SW 1271 (cell line): ENCODE data around the gene UCK2.
"Not testable (repeated sequence)": the region's sequence is repeated elsewhere in the genome, so short reads cannot be mapped to it uniquely, and the experiment has no call there.

Source experiments
- DNase-seq, 2 experiments: peaks; one replicate each; lab custom pipeline; 2025; lab: John Stamatoyannopoulos, UW

Gene UCK2

DNA sequence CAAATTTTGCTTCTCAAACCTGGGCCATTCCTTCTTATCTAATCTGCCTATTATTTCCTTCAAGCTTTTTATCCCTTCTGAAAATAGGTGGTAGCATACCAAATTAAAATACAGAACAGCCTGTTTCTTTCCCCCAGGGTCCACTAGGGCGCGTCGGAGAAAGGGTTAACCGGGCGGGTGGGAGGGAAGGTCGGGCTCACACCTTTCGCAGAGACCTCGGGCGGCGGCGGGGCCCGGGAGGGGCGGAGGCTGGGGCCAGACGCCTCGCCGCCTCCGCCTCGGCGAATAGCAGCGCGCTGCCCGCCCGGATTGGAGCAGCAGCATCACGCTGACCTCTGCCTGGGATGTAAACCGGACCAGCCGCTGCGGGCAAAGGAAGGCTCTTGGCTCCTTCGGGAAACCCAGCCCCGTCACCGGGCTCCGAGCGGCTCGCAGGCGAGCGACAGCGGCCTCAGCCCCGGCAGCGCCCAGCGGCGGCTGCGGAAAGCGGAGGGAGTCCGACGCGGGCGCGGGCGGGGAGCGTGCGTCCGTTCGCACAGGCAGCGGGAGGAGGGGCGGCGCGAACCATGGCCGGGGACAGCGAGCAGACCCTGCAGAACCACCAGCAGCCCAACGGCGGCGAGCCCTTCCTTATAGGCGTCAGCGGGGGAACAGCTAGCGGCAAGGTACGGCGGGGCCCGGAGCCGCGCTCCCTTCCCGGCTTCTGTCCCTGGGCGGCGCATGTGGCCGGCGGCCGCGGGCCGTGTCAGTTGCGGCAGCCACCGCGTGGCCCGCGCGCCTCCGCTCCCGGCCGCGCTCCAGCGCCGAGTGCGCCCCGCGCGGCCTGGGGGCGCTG, at the start of gene UCK2:
TSS of gene UCK2 (plus strand) at position 347 of the 835 bp plus-strand sequence. CDS start at position 567, 220 bp downstream.
- peak in 1 of 2 experiments; percentile 42 for DNase-seq

DNA sequence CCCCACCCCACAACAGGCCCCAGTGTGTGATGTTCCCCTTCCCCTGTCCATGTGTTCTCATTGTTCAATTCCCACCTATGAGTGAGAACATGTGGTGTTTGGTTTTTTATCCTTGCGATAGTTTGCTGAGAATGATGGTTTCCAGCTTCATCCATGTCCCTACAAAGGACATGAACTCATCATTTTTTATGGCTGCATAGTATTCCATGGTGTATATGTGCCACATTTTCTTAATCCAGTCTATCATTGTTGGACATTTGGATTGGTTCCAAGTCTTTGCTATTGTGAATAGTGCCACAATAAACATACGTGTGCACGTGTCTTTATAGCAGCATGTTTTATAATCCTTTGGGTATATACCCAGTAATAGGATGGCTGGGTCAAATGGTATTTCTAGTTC, 49.2 kb upstream of the UCK2 start:
- not testable (repeated sequence) for DNase-seq

DNA sequence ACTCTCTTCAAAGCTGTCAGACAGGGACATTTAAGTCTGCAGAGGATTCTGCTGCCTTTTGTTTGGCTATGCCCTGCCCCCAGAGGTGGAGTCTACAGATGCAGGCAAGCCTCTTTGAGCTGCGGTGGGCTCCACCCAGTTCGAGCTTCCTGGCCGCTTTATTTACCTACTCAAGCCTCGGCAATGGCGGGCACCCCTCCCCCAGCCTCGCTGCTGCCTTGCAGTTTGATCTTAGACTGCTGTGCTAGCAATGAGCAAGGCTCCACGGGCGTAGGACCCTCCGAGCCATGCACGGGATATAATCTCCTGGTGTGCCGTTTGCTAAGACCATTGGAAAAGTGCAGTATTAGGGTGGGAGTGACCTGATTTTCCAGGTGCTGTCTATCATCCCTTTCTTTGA, 43.9 kb upstream of the UCK2 start:
- not testable (repeated sequence) for DNase-seq

DNA sequence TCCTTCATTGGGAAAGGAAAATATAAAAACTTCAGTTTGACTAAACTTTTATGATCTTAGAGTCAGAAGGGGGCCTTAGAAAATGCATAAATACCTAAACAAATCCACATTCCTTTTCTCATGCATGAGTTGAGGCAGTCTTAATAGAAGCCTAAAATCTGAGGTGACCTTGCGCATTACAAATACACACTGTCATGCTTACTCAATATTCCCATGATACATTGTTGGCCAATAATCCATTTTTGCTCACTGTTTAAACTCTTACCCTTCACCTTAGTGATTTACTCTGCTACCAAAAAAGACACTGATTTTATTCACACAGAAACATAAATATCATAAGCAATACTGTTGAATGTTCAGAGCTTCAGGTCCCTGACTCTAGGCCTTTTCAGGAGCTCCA, 39.7 kb upstream of the UCK2 start:
- DNase-seq = no peak

DNA sequence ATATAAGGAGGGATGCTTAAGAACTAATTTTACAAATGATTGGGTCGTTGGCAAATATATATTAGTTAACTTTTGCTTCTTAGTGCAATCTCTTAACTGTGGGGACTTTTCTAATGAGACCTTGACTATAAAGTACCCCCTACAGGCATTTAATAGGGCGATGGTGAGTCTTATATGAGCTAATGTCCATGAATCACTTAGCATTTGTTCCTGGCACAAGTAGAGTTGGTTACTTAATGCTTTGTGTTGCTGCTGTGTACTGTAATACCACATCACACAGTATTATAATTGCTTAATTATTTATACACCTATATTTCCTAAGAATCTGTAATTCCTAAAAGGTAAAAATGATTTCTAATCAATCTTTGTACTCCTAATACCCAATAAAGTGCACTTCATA, 33.5 kb upstream of the UCK2 start:
- DNase-seq = no peak

DNA sequence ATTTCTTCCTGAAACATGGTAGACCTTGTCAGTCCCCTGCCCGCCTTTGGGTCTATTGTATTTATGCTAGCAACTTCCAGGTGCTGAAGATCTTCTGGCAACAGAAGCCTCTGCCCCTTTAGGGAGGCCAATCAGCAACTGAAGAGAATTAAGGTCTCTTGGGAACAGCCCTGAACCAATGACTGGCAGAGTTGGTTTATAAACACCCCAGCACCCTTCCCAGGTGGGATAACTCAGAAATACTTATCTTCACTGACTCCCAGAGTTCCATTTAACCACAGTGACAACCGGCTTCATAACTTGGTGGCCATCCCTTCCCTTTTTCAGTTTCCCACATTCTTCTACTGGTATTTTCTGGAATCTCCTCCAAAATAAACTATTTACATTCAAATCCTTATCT, 31.5 kb upstream of the UCK2 start:
- no peak for DNase-seq

DNA sequence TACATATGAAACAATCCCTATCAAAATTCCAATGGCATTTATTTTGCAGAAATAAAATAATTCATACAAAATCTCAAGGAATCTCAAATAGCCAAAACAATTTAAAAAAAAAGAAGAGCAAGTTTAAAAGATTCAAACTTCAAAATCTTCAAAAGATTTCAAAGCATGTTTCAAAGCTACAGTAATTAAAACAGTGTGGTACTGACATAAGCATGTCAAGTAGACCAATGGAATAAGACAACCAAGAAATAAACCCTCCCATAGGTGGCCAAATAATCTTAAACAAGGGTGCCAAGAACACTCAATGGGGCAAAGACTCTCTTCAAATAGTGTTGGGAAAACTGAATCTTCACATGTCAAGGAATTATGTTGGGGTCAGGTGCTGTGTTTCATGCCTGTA, 28.0 kb upstream of the UCK2 start:
- no peak for DNase-seq

DNA sequence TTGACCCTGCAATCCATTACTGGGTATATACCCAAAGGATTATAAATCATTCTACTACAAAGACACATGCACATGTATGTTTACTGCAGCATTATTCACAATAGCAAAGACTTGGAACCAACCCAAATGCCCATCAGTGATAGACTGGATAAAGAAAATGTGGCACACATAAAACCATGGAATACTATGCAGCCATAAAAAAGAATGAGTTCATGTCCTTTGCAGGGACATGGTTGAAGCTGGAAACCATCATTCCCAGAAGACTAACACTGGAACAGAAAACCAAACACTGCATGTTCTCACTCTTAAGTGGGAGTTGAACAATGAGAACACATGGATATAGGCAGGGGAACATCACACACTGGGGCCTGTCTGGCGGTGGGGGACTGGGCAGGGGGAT, 22.9 kb upstream of the UCK2 start:
- not testable (repeated sequence) for DNase-seq

DNA sequence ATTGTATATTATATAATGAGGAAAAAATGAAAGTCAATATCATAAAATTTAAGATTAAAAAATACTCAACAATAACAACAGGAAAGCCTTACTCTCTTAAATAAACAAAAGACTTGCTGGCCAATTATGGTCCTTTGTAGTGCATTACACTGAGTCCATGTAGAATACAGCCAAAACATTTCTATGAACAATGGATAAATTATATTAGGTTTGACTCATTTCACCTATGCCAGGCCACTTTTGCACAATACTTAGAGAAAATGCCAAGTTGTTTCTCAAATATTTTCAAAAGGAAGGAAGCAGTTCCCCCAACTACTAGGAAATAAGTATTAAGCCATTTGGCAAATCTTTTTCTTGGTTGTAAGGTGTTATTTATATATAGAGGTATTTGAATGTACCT, 19.8 kb upstream of the UCK2 start:
- DNase-seq = no peak

DNA sequence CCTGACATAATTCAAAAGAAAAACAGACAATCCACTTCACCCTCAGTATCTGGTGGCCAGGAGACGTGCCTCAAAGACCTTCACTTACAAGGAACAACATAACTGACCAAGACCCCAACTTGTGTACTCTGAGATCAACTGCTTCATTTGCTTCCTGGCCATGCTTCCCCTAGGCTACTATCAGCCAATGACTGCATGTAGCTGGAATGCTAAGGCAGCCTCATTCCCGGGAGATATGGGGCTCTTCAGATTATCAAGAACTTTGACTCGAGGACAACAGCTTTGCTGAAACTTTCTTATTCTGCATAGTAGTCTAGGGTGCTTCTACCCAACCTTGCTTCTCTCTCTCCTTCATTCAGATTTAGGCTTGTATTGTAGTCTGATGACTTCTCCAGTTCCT, 11.7 kb upstream of the UCK2 start:
- no peak for DNase-seq

DNA sequence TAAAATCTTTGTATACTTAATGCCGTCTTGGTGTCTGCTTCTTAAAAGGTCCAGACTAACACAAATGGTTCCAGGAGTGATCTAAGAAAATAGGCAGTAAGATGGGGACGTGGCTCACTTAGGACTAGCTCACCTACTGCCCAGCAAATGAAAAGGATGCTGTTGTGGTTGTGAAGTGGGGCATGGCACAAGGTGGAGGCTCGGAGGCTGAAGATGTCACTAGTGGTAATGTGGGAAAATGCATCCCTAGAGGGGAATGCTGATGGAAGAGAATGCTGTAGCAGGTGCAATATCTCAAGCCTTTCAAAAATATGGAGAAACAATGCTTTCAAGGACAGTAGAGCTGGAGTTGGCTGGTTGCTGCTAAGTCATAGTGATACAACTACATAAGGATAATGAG, 11.3 kb upstream of the UCK2 start:
- no peak for DNase-seq

DNA sequence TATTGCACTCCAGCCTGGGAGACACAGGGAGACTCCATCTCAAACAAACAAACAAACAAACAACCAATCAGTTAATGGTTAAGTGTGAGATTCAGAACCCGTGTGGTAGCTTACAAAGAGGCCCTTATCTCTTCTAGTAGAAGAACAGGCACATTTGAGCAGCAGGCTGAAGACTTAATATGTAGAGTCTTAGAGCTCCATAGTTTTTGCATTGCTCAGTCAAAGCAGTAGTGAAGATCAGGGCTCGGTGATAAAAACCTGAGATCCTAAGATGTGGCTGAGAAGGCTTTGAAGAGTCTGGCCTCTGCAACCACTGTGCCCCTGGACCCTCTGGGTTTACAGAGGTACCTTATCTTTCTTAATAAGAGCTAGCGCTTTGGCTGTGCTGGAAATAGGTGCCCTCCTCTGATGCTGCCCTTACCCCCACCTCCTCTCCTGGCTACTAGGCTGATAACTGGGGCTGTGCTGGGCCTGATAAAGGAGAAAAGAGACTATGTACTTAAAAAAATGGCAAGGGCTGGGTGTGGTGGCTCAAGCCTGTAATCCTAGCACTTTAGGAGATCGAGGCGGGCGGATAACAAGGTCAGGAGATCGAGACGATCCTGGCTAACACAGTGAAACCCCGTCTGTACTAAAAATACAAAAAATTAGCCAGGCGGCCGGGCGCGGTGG, 10.5 kb upstream of the UCK2 start:
- no peak for DNase-seq

DNA sequence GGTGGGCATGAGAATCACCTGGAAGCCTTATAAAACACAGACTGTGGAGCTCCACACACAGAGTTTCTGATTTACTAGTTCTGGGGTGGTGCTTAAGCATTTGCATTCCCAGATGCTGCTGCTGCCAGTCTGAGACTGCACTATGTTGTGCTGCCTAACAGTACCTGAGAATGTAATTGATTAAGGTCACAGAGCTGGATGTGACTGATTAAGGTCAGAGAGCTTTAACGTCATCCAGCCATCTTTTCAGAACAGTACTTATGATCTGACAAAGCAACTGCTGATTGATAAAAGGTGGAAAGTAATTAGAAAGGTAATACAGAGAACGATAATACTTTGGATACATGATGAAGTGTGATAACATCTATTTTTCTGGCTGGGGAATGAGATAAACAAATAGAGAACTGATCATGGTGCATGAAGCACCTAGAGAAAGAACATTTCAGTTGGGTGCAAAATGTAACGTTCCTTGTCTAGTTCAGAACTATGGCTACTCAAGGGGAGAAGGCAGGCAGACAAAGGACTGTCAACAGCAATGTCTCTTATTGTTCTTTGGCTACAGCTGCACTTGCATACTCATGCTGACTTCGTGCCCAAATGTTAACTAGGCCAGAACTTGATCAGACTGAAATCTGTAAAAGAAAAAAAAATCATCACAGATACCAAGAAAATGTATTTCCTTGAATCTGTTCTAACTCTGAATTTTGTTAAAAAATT, 3.7 kb upstream of the UCK2 start:
- no peak for DNase-seq

DNA sequence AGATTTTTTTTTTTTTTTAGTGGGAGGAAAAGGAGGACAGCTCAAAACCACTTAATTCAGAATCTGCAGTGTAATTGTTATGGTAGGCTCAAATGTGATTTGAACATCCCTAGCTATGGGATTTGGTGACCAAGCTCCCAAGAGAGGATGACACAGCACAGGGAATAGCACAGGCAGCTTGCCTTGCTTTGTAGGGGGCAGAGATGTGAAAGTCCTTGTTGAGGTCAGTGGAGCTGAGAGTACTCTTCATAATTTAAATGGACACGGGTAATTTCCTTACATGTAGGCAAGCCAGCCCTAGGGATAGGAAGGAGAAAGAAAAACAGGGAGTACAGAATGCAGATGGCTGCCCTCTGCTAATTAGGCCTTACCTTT, 3.2 kb upstream of the UCK2 start:
- no peak for DNase-seq

DNA sequence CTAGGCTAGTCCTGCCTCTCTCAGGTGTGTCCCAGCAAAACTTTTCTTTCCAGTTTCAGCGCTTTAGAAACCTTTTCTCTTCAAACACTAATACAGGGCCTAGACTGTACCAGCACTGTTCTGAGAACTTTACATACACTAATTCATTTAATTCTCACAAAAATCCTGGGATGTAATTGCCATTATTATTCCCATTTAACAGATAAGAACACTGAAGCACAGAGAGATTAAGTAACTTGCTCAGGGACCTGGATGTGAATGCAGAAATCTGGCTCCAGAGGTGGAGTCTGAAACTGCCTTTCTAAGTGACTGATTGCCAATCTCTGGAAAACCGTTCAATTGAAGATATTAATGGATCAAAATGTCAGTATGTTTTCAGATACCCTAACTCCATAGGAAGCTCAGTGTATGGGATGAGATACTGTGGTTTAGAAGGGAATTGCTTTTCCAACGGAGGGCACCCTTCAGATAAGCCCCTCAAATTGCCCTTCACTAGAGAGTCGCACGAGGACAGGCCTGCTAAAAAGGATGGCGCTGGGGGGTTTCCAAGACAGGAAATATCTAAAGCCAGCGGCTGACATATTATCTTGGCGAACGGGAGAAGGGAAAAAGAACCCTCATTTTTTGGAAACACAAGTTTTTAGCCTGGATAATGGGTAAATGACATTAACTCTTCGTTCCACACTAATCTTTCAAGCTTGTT, 698 bp upstream of the UCK2 start:
- DNase-seq = no peak

DNA sequence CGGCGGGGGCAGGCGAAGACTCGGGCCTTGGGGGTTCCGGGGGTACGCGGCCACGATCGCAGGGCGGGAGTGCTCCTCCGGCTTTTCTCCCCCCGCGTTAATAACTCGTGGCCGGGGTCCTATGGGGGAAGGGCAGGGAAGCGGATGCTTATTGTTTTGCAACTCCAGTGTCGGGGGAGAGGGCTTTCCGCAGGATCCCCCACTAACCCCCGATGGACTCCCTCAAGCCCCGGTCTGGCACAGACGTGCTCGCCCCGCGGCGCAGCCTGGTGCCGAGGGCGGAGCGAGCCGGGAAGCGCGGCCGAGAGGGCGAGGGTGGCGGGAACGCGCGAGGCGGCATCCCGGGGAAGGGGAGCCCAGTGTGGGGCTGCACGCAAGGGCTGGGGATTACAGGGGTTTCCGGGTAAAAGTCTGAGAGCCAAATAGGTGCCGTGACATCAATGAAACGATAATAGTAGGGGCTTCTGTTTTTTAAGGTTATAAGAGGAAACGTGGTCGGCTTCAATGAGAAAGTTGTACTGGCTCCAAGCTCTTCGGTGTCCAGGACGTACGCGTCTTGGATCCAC, 772 bp downstream of the UCK2 start:
- no peak for DNase-seq

DNA sequence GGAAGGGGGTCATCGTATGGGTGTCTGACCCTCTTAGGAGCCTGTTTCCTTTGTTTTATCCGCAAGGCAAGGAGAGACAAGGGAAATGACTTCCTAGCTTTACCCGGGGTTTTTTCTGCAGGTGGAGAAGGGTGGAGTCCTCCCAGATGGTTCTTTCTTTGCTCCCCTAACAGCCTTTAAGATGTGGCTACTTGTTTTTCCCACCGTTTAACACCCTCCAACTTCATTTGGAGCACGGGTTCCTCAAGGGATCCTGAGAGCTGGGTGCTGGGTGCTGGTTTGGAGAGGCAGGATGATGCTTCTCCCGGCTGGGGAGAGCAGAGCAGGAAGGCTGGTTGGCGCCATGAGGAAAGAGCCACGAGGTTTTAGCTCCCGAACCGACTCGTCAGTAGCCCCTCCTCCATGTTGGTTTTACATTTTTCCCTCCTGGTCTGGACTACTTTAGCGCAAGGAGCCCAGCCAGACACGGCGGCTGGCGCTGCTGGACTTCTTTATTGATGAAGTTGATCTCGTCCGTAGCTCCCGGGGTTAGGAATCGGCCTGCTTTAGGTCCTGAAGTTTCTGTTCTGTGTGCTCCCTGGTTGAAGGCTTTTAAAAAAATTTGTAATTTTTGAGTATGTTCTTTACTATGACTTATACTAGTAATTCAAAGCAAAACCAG, 1.4 kb downstream of the UCK2 start:
- DNase-seq = peak in 1 of 2 experiments; percentile 58

DNA sequence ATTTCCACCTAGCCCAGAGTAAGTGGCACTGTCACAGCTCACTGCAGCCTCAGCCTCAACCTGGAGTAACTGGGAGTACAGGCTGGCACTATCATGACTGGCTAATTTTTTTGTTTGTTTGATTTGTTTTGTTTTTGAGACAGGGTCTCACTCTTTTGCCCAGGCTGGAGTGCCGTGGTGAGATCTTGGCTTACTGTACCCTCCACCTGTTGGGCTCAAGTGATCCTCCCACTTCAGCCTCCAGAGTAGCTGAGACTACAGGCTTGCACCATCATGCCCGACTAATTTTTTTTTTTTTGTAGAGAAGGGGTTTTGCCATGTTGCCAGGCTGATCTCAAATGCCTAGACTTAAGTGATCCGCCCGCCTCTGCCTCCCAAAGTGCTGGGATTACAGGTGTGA, 2.5 kb downstream of the UCK2 start:
- no peak for DNase-seq

DNA sequence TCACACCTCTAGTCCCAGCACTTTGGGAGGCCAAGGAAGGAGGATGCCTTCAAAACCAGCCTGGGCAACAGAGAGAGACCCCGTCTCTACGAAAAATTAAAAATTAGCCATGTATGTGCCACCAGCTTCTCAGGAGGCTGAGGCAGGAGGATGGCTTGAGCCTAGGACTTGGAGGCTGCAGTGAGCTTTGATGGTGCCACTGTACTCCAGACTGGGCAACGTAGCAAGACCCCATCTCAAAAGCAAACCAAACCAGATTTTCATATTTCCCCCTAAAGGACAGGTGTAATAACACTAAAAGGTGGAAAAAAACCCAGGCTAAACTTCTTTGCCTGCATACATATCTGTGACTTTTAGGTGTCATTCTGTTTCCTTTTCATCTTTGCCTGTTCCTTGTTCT, 3.7 kb downstream of the UCK2 start:
- no peak for DNase-seq

DNA sequence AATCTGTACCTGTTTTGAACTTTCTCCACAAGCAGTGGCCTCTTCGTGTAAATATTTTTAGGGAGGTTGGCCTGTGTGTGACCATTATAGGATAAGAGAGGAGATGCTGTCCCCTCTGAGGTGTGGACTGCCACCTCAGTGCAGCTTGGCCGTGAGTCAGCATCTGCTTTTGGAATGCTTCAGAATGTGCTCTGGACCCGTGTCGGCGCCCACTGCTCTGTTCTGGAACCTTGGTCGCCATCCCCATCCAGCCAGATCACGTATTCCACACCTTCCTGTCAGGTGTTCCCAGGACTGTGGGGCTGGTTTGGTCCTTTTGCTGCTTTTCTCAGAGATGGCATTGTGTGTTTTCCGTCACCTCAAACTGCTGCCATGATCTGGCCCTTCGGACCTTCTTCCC, 5.5 kb downstream of the UCK2 start:
- no peak for DNase-seq

DNA sequence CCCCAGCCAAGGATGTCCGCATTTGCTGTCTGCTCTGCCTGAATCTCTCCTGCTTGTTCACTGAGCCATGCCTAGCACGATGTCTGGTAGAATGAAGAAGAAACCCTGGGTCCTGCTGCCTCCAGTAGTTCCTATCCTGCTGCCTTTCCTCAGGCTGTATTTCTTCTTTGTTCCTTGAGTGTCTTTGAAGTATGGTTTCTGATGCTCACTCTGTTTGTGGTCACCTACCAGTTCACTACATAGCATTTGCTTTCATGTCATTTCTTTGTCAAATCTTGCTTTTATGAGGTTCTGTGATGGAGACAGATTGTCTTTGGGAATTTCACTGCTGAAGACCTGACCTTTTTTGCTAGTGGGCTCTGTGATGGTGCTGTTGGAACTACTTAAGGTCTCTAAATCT, 5.9 kb downstream of the UCK2 start:
- DNase-seq = no peak

DNA sequence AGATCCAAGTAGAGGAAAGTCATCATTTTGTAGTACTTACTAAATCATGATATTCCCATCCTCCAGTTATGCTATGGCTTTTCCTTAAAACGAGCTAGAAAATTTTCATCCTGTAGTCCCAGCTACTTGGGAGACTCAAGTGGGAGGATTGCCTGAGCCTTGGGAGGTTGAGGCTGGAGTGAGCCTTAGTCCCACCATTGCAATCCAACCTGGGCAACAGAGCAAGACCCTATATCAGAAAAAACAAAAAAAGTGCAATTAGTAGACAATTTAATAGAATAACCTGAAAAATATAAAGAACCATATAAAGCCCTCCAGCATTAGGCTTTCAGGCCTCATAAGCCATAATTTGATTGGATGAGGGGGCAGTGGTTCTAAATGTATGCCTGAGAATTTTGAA, 6.8 kb downstream of the UCK2 start:
- DNase-seq = no peak
